HEK293T (cell line): ENCODE data around the gene BRF1.

Experiments used
- CTCF ChIA-PET: fragments of 350-600 bp; formaldehyde crosslinking; extraction: SDS; loops from one replicate; lab custom pipeline; 2021; ENCODE audit warnings: antibody characterized with exemption, inconsistent platforms; lab: Yijun Ruan, JAX
- POLR2A ChIA-PET: fragments of 350-600 bp; formaldehyde crosslinking; extraction: SDS; loops from one replicate; lab custom pipeline; 2020; ENCODE audit warnings: antibody characterized with exemption, inconsistent platforms; lab: Yijun Ruan, JAX
- DNase-seq: peaks from one replicate; pipeline ENCODE4 v3.0.0; 2012; ENCODE audit warnings: mixed read lengths; ENCODE audit errors: extremely low spot score
- ARNT ChIP-seq: fragments of 450-650 bp; IDR thresholded peaks from 2 replicates; pipeline ENCODE4 v1.6.1; 2017; ENCODE audit warnings: mild to moderate bottlenecking
- BHLHE40 ChIP-seq: fragments of 450-650 bp; IDR thresholded peaks from 2 replicates; pipeline ENCODE4 v1.6.1; 2016; ENCODE audit warnings: mild to moderate bottlenecking, moderate library complexity, borderline replicate concordance
- CTBP1 ChIP-seq: fragments of 450-650 bp; IDR thresholded peaks from 2 replicates; pipeline ENCODE4 v1.6.1; 2016; ENCODE audit warnings: borderline replicate concordance
- ELF4 ChIP-seq: fragments of 450-650 bp; IDR thresholded peaks from 2 replicates; pipeline ENCODE4 v1.6.1; 2017; ENCODE audit warnings: antibody characterized with exemption
- FOXA1 ChIP-seq: fragments of 450-650 bp; IDR thresholded peaks from 2 replicates; pipeline ENCODE4 v1.6.1; 2016; ENCODE audit warnings: mild to moderate bottlenecking
- FOXK2 ChIP-seq: fragments of 450-650 bp; IDR thresholded peaks from 2 replicates; pipeline ENCODE4 v1.6.1; 2016; ENCODE audit warnings: mild to moderate bottlenecking
- FOXM1 ChIP-seq: fragments of 450-650 bp; IDR thresholded peaks from 2 replicates; pipeline ENCODE4 v1.6.1; 2017; ENCODE audit warnings: mild to moderate bottlenecking, borderline replicate concordance
- HDGF ChIP-seq: fragments of 450-650 bp; IDR thresholded peaks from 2 replicates; pipeline ENCODE4 v1.6.1; 2017; ENCODE audit warnings: antibody characterized with exemption, borderline replicate concordance
- L3MBTL2 ChIP-seq: fragments of 450-650 bp; conservative IDR thresholded peaks from 2 replicates; pipeline ENCODE4 v1.6.1; 2016; ENCODE audit warnings: mild to moderate bottlenecking
- LEF1 ChIP-seq: fragments of 450-650 bp; IDR thresholded peaks from 2 replicates; pipeline ENCODE4 v1.6.1; 2017; ENCODE audit warnings: mild to moderate bottlenecking, borderline replicate concordance
- NFRKB ChIP-seq: fragments of 450-650 bp; IDR thresholded peaks from 2 replicates; pipeline ENCODE4 v1.6.1; 2016; ENCODE audit warnings: mild to moderate bottlenecking, moderate library complexity
- PKNOX1 ChIP-seq: fragments of 450-650 bp; IDR thresholded peaks from 2 replicates; pipeline ENCODE4 v1.6.1; 2016
- SP1 ChIP-seq: fragments of 450-650 bp; IDR thresholded peaks from 2 replicates; pipeline ENCODE4 v1.6.1; 2017
- SUZ12 ChIP-seq: fragments of 450-650 bp; IDR thresholded peaks from 2 replicates; pipeline ENCODE4 v1.6.1; 2016; ENCODE audit warnings: mild to moderate bottlenecking
- TARDBP ChIP-seq: fragments of 450-650 bp; IDR thresholded peaks from 2 replicates; pipeline ENCODE4 v1.6.1; 2016
- ZNF384 ChIP-seq: fragments of 450-650 bp; IDR thresholded peaks from 2 replicates; pipeline ENCODE4 v1.6.1; 2016

BRF1 gene

GRCh38 chr14:105199093-105199492 lies 101.7 kb downstream of the BRF1 start:
- TF ChIP-seq BHLHE40, result no peak
- no peak for TF ChIP-seq ELF4
- TF ChIP-seq ARNT, result no peak
- TF ChIP-seq SP1, result no peak
- no peak for TF ChIP-seq SUZ12
- no peak for TF ChIP-seq FOXA1
- no peak for TF ChIP-seq NFRKB
- TF ChIP-seq LEF1, result no peak
- no peak for TF ChIP-seq FOXK2
- no peak for DNase-seq
- POLR2A ChIA-PET, result no interaction called here
- CTCF ChIA-PET, result interaction anchor here (0.8 kb wide), 1 partner anchor 28 kb away, joined by 3 read pairs; no protein-coding TSS in a partner anchor

- no peak for DNase-seq
- ChIA-PET POLR2A (no interaction called here), CTCF (interaction anchor here (0.8 kb wide), 1 partner anchor 27 kb away, joined by 3 read pairs; no protein-coding TSS in a partner anchor)
- TF ChIP-seq LEF1 (no peak), SUZ12 (no peak), FOXM1 (no peak), FOXA1 (no peak), HDGF (no peak), BHLHE40 (no peak), ELF4 (no peak), FOXK2 (no peak), TARDBP (no peak)
Observed at GRCh38 chr14:105198588-105198987, 102.2 kb downstream of the BRF1 start.

DNA sequence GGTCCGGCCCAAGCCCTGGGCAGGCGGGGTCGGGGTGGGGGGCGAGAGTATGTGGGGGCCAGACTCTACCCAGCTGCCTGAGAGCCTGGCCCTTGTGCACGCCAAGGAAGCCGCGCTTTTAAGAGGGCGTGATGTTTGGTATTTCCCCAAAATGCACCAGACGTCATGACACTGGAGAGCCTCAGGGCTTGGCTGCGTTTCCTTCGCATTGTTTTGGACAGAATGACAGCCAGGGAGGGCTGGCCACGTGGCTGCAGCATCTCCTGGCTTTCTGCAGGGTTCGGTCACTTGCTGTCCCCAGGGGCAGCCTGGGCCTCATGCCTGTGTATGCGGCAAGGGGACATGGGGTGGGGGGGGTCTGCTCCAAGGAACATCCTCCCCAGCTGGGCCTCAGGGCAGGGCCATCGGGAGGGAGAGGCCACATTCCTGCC lies 103.6 kb downstream of the BRF1 start:
- CTCF ChIA-PET, result no interaction called here

DNA sequence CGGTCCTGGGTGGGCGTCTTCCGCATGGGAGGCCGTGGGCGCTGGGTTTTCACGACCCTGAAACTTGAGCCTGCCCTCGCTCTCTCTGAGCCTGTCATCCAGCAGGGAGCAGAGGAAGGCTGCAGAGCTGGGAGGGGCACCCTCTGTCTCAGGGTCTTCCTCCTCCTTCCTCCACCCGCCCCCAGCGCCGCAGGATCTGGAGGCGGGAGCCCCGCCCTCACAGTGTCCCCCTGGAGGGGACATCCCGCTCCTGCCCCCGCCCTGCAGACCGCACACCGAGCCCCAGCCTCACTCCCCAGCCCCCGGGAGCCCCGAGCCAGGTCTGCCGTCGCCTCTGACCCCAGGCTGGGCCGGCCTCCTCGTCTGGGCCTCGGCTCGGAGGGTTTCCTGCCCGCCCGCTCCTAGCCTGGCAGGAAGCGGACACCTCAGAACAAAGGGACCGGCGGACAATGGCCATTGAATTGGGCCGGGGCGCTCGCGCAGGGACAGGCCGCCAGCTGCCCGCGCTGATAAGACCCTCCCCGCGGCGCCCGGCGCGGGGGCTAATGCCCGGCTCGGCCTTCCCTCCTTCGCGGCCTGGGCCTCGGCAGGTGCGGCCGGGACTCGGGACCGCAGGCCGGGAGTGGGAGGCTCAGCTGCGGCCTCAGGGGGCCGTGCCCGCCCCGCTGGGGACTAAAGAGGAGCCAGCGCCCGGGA lies 104.4 kb downstream of the BRF1 start:
- CTCF ChIA-PET, result no interaction called here
- DNase-seq, result no peak
- TF ChIP-seq ELF4 (no peak), TARDBP (no peak), ARNT (no peak), L3MBTL2 (no peak), FOXK2 (no peak), SP1 (no peak), LEF1 (no peak), BHLHE40 (no peak)
- POLR2A ChIA-PET, result interaction anchor here (1.5 kb wide), 1 partner anchor 53 kb away, joined by 3 read pairs; no protein-coding TSS in a partner anchor

More for the DNA sequence above, 103.6 kb downstream of the BRF1 start:
- POLR2A ChIA-PET, result no interaction called here
- DNase-seq, result no peak
- no peak for TF ChIP-seq FOXM1
- TF ChIP-seq BHLHE40, result no peak
- TF ChIP-seq CTBP1, result no peak
- TF ChIP-seq SUZ12, result no peak
- no peak for TF ChIP-seq ZNF384
- no peak for TF ChIP-seq FOXA1
- no peak for TF ChIP-seq NFRKB
- TF ChIP-seq ELF4, result no peak
- no peak for TF ChIP-seq L3MBTL2
- no peak for TF ChIP-seq LEF1
- TF ChIP-seq PKNOX1, result no peak
- no peak for TF ChIP-seq ARNT
- no peak for TF ChIP-seq HDGF
- no peak for TF ChIP-seq TARDBP
- TF ChIP-seq FOXK2, result no peak
- no peak for TF ChIP-seq SP1

DNA sequence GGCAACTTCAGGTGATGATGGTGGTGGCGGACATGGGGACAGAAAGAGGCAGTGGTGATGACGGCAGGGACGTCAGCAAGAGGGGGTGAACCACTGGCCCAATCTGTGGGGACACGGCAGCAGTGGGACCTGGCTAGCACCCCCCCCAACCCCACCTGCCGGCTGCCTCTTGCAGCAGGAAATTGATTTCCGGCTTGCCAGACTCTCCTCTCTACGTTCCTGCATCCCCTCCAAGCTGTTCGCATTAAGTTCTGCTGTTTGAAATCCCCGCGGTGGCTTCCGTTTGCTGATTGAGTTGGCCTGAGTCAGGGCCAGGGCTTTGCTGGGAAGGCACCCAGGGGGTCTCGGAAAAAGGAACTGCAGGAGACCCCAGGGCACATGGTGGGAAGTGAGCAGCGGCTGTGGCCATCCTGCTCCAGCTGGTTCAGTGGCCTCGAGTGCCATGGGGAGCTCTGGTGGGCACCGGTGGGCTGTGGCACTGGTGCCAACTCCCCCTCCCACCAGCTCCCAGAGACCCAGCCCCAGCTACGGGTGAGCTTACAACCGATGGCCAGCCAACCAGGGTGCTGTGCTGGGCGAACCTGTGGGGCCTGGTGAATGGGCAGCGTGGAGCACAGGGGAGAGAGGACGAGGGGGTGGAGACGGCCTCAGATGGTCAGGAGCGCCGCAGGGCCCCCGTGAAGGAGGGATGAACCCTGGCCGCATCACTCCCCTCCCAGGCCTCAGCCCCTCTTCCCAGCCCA lies 105.1 kb downstream of the BRF1 start:
- POLR2A ChIA-PET, result interaction anchor here (1.5 kb wide), 1 partner anchor 53 kb away, joined by 3 read pairs; no protein-coding TSS in a partner anchor
- TF ChIP-seq SUZ12, result no peak
- TF ChIP-seq L3MBTL2, result no peak
- TF ChIP-seq ZNF384, result no peak
- no peak for TF ChIP-seq NFRKB
- no peak for TF ChIP-seq BHLHE40
- no peak for TF ChIP-seq ELF4
- no peak for TF ChIP-seq PKNOX1
- TF ChIP-seq ARNT, result no peak
- TF ChIP-seq FOXA1, result no peak
- TF ChIP-seq CTBP1, result no peak
- no peak for TF ChIP-seq TARDBP
- TF ChIP-seq FOXK2, result no peak
- CTCF ChIA-PET, result interaction anchor here (1.1 kb wide), 1 partner anchor 27 kb away, joined by 3 read pairs; the partner anchor contains the start of gene JAG2
- DNase-seq, result no peak

DNA sequence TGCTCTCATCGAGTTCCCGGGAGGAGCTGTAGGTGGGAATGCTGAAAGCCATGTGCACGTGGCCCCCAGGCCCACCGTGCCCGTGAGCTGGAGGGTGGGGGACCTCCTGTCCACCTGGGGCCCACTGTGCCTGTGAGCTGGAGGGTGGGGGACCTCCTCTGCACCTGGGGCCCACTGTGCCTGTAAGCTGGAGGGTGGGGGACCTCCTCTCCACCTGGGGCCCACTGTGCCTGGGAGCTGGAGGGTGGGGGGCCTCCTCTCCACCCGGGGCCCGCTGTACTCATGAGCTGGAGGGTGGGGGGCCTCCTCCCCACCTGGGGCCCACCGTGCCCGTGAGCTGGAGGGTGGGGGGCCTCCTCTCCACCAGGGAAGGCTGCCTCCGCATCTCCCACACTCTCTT lies 105.8 kb downstream of the BRF1 start:
- CTCF ChIA-PET, result interaction anchor here (1.1 kb wide), 1 partner anchor 26 kb away, joined by 3 read pairs; the partner anchor contains the start of gene JAG2
- DNase-seq, result no peak
- POLR2A ChIA-PET, result interaction anchor here (1.5 kb wide), 1 partner anchor 54 kb away, joined by 3 read pairs; no protein-coding TSS in a partner anchor
- TF ChIP-seq PKNOX1 (no peak), BHLHE40 (no peak), CTBP1 (no peak), FOXA1 (no peak), LEF1 (no peak), NFRKB (no peak), FOXM1 (no peak), FOXK2 (no peak), ELF4 (no peak), ZNF384 (no peak), TARDBP (no peak)
